Activated gamma-delta T cell treated with anti-CD3 and anti-CD28 coated beads, Interleukin-2, amount 50 U/mL, for 16 hours (primary cell): ENCODE results near the gene UHMK1.
"Not testable (repeated sequence)": the region's sequence is repeated elsewhere in the genome, so short reads cannot be mapped to it uniquely, and the experiment has no call there.

ENCODE experiments used
- DNase-seq: peaks from one replicate; pipeline ENCODE4 v3.0.0-alpha.2; 2020; ENCODE audit warnings: low read depth

UHMK1 gene

DNA sequence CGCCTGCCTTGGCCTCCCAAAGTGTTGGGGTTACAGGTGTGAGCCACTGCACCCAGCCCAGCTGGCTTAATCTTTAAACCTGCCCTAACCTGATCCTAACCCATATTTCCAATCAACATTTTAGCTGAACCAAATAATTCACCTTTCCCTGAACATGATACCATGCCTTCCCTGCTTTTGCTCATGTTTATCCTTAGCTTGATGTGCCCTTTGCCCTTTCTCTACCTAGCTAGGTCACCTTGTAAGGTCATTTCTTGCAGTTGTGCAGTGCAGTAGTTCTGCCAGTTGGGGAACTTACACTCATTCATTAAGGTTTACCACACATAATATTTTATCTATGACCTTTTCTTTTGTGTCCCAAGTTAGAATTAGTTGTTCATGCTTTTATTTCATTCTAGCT is 69.3 kb downstream of the UHMK1 start:
- no peak for DNase-seq

- no peak for DNase-seq
Measured at GRCh38 chr1:162568802-162569201, 71.2 kb downstream of the UHMK1 start.

DNA sequence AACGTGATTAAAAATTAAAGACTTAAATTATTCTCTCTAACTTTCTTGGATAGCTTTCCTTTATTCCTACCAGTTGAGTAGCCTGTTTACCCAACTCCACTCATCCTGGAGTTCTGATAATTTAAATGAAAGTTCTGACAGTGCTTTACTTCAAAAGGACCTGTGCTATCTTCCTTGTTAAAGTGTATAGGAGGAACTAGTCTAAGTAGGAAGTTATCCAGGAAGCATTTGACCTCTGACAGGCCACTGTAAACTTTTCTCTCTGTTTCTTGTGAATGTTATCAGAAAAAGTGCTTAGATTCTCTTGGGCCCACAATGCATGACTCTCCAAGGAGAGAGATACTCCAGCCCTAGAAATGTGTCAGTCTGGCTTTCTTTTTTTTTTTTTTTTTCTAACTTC is 73.1 kb downstream of the UHMK1 start:
- no peak for DNase-seq

DNA sequence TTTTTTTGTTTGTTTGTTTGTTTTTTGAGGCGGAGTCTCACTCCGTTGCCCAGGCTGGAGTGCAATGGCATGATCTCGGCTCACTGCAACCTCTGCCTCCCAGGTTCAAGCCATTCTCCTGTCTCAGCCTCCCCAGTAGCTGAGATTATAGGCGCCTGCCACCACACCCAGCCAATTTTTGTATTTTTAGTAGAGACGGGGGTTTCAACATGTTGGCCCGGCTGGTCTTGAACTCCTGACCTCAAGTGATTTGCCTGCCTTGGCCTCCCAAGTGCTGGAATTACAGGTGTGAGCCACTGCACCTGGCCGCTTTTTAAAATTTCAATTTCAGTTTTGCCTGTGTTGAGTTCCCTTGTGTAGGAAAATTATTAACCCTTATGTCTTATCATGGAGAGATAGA is 73.5 kb downstream of the UHMK1 start:
- DNase-seq, result not testable (repeated sequence)

GRCh38 chr1:162571696-162572095 is 74.1 kb downstream of the UHMK1 start:
- DNase-seq, result no peak

- DNase-seq, result no peak
Measured at GRCh38 chr1:162573136-162573535, 75.5 kb downstream of the UHMK1 start.

- no peak for DNase-seq
Measured at GRCh38 chr1:162578071-162578700, 80.6 kb downstream of the UHMK1 start.

- no peak for DNase-seq
Measured at GRCh38 chr1:162578936-162579335, 81.3 kb downstream of the UHMK1 start.
